Measurements from ENCODE around the gene F11.
"Not testable (repeated sequence)": the region's sequence is repeated elsewhere in the genome, so short reads cannot be mapped to it uniquely, and the experiment has no call there.

F11 gene

GRCh38 chr4:186265683-186266652 is at the start of gene F11:
Gene F11 (plus strand): TSS chr4:186266189. CDS start chr4:186267137, 948 bp downstream.
- no peak for DNase-seq

DNA sequence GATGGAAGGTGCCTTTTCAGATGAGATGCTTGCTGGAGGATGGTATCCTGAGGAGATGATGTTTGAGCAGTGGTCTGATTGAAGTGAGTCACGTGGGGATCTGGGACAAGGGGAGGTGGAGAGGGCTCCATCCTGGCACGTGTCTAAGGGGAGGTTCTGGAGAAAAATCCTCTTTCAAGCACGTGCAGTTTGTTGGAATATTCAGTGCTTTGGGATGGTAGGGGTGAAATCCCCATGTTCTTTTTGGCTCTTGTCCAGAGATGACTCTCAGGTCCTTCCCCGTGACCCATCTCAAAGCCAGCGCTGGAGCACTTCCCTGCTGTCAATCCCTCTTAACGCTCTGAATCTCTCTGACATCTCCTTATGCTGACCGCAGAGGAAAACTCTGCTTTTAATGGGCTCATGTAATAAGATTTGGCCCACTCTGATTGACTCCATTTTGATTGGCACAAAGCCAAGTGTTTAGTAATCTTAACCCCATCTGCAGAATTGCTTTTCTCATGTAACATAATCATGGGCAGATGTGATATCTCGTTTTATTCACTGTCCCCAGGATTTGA is 49.4 kb upstream of the F11 start:
- no peak for DNase-seq

GRCh38 chr4:186217733-186218293 is 48.2 kb upstream of the F11 start:
- DNase-seq: no peak

DNA sequence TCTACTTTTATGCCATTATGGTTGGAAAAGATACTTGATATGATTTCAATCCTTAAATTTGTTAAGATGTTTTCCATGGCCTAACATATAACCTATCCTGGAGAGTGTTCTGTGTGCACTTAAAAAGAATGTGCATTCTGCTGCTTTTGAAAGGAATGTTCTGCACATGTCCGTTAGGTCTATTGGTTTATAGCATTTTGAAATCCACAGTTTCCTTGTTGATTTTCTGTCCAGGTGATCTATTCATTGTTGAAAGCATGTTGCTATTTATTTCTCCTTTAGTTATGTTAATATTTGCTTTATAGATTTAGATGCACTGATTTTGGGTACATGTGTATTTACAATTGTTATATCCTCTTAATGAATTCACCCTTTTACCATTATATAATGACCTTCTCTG is 44.4 kb upstream of the F11 start:
- no peak for DNase-seq

- no peak for DNase-seq
Observed at GRCh38 chr4:186225848-186226247, 40.1 kb upstream of the F11 start.

GRCh38 chr4:186226521-186227189 is 39.3 kb upstream of the F11 start:
- DNase-seq: no peak

DNA sequence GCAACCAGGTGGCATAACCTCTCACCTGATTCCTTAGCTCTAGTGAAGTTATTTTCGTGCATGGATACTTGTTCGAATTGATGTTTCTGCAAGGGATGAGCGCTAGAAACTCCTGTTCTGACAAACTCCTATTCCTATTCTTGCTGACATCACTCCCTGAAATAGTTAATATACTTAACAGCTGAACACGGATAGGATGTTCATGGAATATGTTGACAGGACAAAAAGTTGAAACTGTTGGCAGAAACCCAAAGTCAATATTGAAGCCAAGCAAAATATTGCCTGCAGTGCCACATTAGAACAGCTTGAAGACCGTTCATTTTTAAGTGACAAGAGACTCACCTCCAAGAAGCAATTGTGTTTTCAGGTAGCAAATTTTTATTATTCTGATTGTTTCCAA is 38.8 kb upstream of the F11 start, which contains the start of gene KLKB1:
Gene KLKB1, plus strand, starts transcription at position 287 of the 400 bp plus-strand sequence. CDS start 689 bp downstream, outside the sequence.
- no peak for DNase-seq

DNA sequence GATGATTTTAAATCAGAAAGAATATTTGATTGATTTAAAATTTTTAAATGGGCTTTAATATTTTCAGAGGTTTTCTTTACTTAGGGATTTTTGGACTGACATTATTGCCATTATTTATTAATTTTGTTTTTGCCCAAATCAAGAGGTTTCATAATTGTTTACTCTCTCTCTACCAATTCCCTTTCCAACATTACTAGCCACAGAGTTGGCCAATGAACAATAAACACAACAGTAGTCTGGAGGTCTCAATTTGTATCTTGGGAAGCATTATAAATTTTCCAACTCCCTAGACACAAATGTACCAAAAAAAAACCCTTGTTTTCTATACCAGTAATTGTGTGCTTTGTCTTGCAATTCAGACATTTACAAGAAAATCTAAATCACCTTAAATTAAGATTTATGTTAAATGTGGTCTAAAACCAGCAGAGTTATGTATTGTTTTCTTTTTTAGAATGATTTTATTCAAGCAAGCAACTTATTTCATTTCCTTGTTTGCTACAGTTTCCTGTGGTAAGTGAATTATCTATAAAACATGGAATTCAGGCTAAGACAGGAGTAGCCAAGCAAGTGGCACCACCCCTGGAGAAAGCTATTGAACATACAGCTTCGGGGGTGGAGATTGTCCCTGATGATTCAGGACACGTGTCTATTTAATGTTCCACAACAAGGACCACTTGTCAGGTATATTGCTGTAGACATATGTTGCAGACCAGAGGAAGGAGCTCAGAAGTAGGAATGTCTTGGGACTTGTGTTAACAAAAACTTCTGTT is 38.1 kb upstream of the F11 start:
- no peak for DNase-seq

DNA sequence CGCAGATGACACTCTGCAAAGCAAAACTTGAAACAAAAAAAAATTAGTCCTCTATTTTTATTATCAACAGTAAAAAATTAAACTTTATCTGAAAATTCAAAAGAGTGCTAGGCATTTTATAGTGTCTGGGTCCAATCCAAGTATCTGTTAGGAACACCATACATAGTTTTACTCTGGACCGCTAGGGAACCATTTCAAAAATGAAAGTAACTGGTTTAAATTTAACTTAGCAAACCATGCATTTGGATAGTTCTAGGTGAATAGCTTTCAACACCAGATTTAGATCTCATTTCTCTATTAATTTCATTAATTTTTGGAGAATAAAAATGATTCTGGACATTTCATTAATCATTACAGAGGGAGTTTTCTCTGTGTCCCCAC is 37.5 kb upstream of the F11 start:
- no peak for DNase-seq

DNA sequence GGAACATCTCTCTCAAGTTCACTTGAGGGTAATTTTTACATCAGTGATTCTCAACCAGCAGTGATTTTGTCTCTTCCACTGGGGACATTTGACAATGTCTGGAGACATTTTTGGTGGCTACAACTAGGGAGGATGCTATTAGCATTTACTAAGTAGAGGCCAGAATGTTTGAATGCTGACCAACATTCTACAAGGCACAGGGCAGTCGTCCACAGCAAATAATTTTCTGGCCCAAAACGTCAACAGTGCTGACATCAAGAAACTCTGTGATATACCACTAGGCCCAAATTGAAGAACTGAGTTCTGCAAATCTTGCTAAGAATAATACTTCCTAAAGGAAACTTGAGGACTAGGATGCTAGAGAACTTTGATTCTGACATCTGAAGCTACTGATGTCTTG is 31.6 kb upstream of the F11 start:
- no peak for DNase-seq

DNA sequence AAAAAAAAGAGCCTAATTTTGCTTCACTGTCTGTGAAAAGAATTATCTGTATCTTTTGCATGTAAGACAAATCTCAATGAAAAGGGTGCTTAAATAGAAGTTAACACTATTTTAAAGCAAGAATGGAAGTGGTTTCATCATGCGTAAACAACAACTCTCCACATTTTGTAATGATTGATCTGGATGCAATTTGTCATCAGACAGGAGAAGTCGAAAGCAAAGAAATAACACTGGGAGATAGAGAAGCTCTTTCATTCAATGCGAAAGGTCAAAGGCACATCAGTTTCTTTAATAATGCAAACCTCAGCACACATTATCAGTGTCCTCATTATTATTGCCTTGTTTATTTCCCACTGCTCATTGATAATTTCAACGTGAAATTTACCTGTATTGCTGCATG is 29.9 kb upstream of the F11 start:
- no peak for DNase-seq

DNA sequence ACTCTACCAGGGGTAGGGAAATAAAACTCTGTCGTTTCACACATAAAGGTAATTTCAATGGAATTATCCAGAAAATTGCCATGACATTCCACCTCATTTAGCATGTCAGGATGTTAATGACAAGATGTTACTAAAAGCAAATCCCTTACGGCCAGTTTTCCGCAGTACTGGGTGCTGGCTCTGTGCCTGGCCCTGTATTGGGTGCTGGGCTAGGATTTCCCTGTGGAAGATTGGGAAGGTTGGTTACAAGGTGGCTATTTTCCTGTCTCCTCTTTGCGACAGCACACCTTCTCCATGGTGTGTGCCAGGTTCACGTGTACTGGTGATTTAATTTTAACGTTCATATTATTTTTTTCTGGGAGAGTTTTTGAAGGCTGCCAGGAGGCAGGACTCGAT is 25.5 kb upstream of the F11 start:
- no peak for DNase-seq

DNA sequence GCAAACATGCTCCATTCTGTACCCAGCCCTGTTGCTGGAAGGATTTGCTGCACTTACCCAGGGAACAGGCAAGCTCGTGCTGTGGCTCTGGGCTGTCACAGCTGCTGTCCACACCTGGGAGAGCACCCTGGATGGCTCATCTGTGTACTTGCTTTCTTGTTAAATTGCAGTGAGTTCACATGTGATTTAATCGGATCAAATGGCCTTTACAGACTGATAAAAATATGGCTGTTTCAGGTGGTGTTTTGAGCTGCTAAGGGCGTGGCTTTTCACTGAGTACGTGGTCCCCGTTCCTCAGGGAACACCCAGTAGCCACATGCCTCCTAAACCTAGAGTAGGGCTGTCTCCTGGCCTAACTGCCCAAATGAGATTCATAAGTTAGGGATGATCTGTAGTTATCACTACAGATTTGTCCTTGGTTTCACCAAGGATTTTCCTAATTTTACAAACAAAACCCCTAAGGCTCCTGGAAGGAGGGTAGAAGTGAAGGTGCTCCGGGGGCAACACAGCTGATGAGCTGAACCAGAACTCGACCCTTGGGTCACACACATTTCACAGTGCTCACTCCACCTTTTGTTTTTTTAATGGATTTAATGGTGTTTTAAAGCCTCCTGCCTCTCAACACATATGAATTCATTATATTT is 25.0 kb upstream of the F11 start:
- DNase-seq: no peak

DNA sequence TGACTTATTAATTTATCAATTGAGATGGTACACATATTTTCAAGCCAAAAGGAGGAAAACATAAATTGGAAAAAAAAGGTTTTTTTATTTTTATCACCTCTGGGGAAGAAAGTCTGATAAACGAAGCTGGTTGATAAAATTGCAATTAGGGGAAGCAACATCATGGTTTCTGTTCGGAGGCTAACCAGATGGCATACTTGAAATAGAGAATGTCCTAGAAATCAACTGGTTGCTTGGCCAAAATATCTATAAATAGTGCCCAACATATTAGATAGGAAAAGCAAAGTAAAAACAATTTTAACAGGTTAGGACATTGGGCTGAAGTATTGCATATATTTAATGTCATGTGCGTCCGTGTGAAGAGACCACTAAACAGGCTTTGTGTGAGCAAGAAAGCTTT is 24.4 kb upstream of the F11 start:
- no peak for DNase-seq

GRCh38 chr4:186242031-186242430 is 24.0 kb upstream of the F11 start:
- not testable (repeated sequence) for DNase-seq

DNA sequence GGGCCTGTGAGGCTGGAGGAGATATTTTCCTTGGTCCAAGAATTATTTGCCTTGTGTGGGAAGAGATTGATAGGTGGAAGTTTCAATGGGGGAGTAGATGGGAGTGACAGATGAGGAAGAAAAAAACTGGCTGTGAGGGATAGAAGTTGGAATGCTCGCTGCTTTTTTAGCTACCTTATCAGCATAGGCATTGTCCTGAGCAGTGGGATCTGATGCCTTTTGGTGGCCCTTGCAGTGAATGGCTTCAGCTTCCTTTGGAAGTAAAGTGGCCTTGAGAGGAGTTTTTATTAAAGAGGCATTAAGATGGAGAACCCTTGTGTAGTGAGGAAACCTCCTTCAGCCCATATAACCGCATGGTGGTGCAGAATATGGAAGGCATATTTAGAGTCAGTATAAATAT is 22.7 kb upstream of the F11 start:
- DNase-seq: no peak

DNA sequence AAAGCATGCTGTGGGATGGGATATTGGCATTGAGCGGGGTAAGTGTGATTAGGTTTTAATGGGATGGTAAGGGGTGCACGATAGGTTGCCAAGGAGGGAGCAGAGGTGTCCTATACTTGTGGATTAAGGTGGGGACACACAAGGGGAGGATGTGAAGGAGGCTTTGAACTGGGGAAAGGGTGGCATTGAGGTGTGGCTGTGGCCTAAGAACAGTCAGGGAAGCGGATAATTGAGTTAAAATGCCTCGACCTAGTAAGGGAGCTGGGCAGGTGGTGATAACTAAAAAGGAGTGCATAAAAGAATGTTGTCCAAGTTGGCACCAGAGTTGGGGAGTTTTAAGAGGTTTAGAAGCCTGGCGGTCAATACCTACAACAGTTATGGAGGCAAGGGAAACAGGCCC is 21.2 kb upstream of the F11 start:
- no peak for DNase-seq

GRCh38 chr4:186247062-186247752 is 18.8 kb upstream of the F11 start:
- not testable (repeated sequence) for DNase-seq

- no peak for DNase-seq
Observed at GRCh38 chr4:186248643-186249042, 17.3 kb upstream of the F11 start.

DNA sequence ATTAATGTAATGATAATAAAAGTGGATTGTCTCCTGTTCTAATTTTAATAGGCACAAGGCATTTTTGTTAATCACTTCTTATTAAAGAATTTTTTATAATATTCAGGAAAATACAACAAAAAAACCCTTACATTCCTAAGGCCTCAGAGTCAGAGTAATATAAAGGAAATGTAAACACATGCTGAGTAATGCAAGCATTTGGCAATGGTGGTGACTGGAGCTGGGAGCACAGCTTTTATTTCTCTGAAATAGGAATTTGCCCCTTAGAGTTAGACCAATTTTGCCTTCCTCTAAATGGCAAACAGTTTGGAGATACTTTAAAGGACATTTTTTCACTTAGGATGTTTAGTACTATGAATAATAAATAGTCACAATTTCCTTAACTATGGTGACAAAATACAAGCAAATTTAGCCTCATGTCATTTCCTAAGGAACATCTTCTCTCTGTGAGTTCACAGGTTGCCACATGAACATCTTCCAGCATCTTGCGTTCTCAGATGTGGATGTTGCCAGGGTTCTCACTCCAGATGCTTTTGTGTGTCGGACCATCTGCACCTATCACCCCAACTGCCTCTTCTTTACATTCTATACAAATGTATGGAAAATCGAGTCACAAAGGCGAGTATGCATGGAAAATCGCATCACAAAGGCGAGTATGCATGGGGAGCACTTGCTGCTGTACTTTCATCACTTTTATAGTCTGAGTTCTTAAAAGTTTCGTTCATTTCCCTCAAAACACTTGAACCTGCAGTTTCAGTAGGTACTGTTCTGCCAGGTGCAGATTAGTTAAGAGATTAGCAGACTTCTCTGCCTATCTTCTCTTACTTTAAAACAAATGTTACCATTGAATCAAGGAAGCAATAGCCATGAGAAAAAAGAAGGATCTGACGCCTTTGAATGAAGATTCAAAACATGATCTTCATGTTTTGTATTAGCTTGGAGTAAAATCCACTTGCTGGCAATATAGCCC is 15.9 kb upstream of the F11 start:
- no peak for DNase-seq
